Endothelial cell of umbilical vein (primary cell): Measurements from ENCODE around the gene MFAP4. TPM values are rescaled to one million over a fixed set of nuclear protein-coding genes. Genes with fewer than 3 reads are reported as not detected.

Source experiments
- BruUV-seq: library from RNA; stranded (reverse); fragments of 400-500 nt; replicated peaks from 2 replicates; lab custom pipeline; 2021; lab: Mats Ljungman, UMichigan
- CTCF ChIA-PET: fragments of 300-600, 350-600 bp; sonication (Branson Sonifier 250); formaldehyde crosslinking; loops from one replicate; lab custom pipeline; 2021; ENCODE audit warnings: antibody characterized with exemption, inconsistent platforms; lab: Charles Lee
- POLR2A ChIA-PET: fragments of 300-600, 350-600 bp; sonication (Branson Sonifier 250); formaldehyde crosslinking; loops from one replicate; lab custom pipeline; 2021; ENCODE audit warnings: antibody characterized with exemption, inconsistent platforms; lab: Charles Lee
- DNase-seq: peaks from one replicate; pipeline ENCODE4 v3.0.0-alpha.2; 2011; ENCODE audit warnings: low read depth, low spot score
- FAIRE-seq: peaks from 2 replicates; lab custom pipeline; 2011; peaks lifted over from hg19 to GRCh38; lab: Jason Lieb, UNC
- H2AFZ ChIP-seq: 2 replicates; pipeline ENCODE4 v1.6.0; 2012; ENCODE audit warnings: low read depth, low read length, control low read depth, inconsistent platforms
- H3K27ac ChIP-seq: 2 replicates; pipeline ENCODE4 v1.5.1; 2011; ENCODE audit warnings: low read depth, mild to moderate bottlenecking, control low read depth, low read length, moderate library complexity; ENCODE audit not compliant: insufficient read depth
- H3K27me3 ChIP-seq, 2 experiments: 2 replicates each; pipeline versions ENCODE4 v1.6.0 to v1.6.1; 2011; ENCODE audit warnings: low read length in 2 of 2, mixed read lengths in 1 of 2; ENCODE audit not compliant: control insufficient read depth in 2 of 2, insufficient read depth in 2 of 2
- H3K36me3 ChIP-seq, 2 experiments: 2 replicates in 1 of 2; 3 replicates in 1 of 2; pipeline ENCODE4 v1.5.1; 2011; ENCODE audit warnings: low read length in 2 of 2, mild to moderate bottlenecking in 1 of 2, moderate library complexity in 1 of 2; ENCODE audit not compliant: control insufficient read depth in 2 of 2, insufficient read depth in 2 of 2; ENCODE audit errors: extremely low read depth in 1 of 2
- H3K4me1 ChIP-seq: 3 replicates; pipeline ENCODE4 v1.5.1; 2011; ENCODE audit warnings: mild to moderate bottlenecking, low read length; ENCODE audit not compliant: control insufficient read depth, insufficient read depth; ENCODE audit errors: extremely low read depth
- H3K4me2 ChIP-seq: 2 replicates; pipeline ENCODE4 v1.6.1; 2011; ENCODE audit warnings: low read length, control low read depth, mixed read lengths; ENCODE audit not compliant: insufficient read depth
- H3K4me3 ChIP-seq, 3 experiments: fragments of 200-600 bp in 1 of 3; sonication (generic), shearing (Covaris generic) in 1 of 3; replicated peaks in 1 of 3; 2 replicates each; pipeline ENCODE4 v1.5.1; 2011 to 2016; ENCODE audit warnings: control low read depth in 3 of 3, low read length in 3 of 3, mild to moderate bottlenecking in 2 of 3, inconsistent platforms in 1 of 3, low read depth in 1 of 3, moderate library complexity in 1 of 3; ENCODE audit not compliant: insufficient read depth in 1 of 3
- H3K79me2 ChIP-seq: 2 replicates; pipeline ENCODE4 v1.6.0; 2012; ENCODE audit warnings: low read length, inconsistent platforms; ENCODE audit not compliant: control insufficient read depth, insufficient read depth
- H3K9ac ChIP-seq: replicated peaks from 2 replicates; pipeline ENCODE3; 2011; ENCODE audit warnings: low read length, control low read depth; ENCODE audit not compliant: insufficient read depth; ENCODE audit errors: extremely low read depth
- H3K9me1 ChIP-seq: replicated peaks from 3 replicates; pipeline ENCODE4 v1.6.0; 2011; ENCODE audit warnings: mild to moderate bottlenecking, low read length; ENCODE audit not compliant: control insufficient read depth, insufficient read depth; ENCODE audit errors: extremely low read depth
- H3K9me3 ChIP-seq: replicated peaks from 2 replicates; pipeline ENCODE4 v1.5.1; 2012; ENCODE audit warnings: low read length, inconsistent platforms; ENCODE audit not compliant: control insufficient read depth, insufficient read depth
- H4K20me1 ChIP-seq: replicated peaks from 2 replicates; pipeline ENCODE3; 2011; ENCODE audit warnings: mild to moderate bottlenecking, low read length; ENCODE audit not compliant: control insufficient read depth, insufficient read depth; ENCODE audit errors: extremely low read depth
- EZH2 ChIP-seq: IDR thresholded peaks from 2 replicates; pipeline ENCODE4 v1.6.1; 2012; ENCODE audit warnings: borderline replicate concordance, low read depth, mild to moderate bottlenecking, moderate library complexity, low read length, inconsistent platforms; ENCODE audit not compliant: severe bottlenecking
- FOS ChIP-seq: IDR thresholded peaks from 2 replicates; pipeline ENCODE4 v1.6.1; 2011; ENCODE audit warnings: mild to moderate bottlenecking, low read length, moderate library complexity, borderline replicate concordance; ENCODE audit not compliant: insufficient read depth
- GATA2 ChIP-seq: IDR thresholded peaks from 2 replicates; pipeline ENCODE4 v1.7.0; 2011; ENCODE audit warnings: low read depth, mild to moderate bottlenecking, moderate library complexity, mixed read lengths, low read length; ENCODE audit not compliant: insufficient read length, insufficient read depth
- JUN ChIP-seq: IDR thresholded peaks from 2 replicates; pipeline ENCODE4 v1.6.1; 2011; ENCODE audit warnings: borderline replicate concordance, low read depth; ENCODE audit not compliant: insufficient read length, insufficient read depth
- MYC ChIP-seq: IDR thresholded peaks from one replicate; pipeline ENCODE4 v1.6.1; 2011; ENCODE audit warnings: mild to moderate bottlenecking, low read depth, low read length
- POLR2A ChIP-seq: IDR thresholded peaks from 2 replicates; pipeline ENCODE4 v1.6.1; 2012; ENCODE audit warnings: low read depth, mild to moderate bottlenecking, control low read depth, low read length
- POLR2AphosphoS5 ChIP-seq: IDR thresholded peaks from 2 replicates; pipeline ENCODE4 v1.6.1; 2012; ENCODE audit warnings: low read depth, mild to moderate bottlenecking, control low read depth, low read length, moderate library complexity; ENCODE audit not compliant: insufficient read depth
- dilution Hi-C: fragments of 300-500 bp; cut with MboI; formaldehyde crosslinking; loops from one replicate; pipeline ENCODE4 v1.15.0; 2019; ENCODE audit warnings: low sequenced_read_pairs; ENCODE audit not compliant: extremely low pct_ligation_motif_present
- intact Hi-C: fragments of 100-400 bp; cut with micrococcal nuclease; formaldehyde crosslinking; loops from one replicate; pipeline ENCODE4 v1.10.0; 2022
- polyA plus RNA-seq, 4 experiments: library from polyadenylated mRNA; depleted of rRNA in 3 of 4; stranded (reverse) in 3 of 4; unstranded in 1 of 4; fragments of >200 nt; gene quantifications; 2 replicates each; pipeline versions ENCODE4 v1.2.1 to v1.2.3, GENCODE V29; 2011 to 2012; ENCODE audit warnings: missing spikeins in 1 of 4
- total RNA-seq: library from RNA; stranded (reverse); gene quantifications from 2 replicates; pipeline ENCODE4 v1.2.3, GENCODE V29; 2021
- TF ChIP-seq, protein P1 (sequence below), 2 donors: IDR thresholded peaks; 1 replicate in 1 of 2; 2 replicates in 1 of 2; pipeline ENCODE4 v1.5.1; 2011; ENCODE audit warnings: low read length in 2 of 2, mild to moderate bottlenecking in 2 of 2, moderate library complexity in 2 of 2, control low read depth in 1 of 2, inconsistent platforms in 1 of 2, low read depth in 1 of 2; ENCODE audit not compliant: insufficient read depth in 1 of 2; ENCODE audit errors: extremely low read depth in 1 of 2
- TF ChIP-seq, protein P2 (sequence below): IDR thresholded peaks from 2 replicates; pipeline ENCODE4 v1.6.1; 2011; ENCODE audit not compliant: insufficient read depth, insufficient read length

MFAP4 gene
- total and polyA plus RNA-seq, 2 donors (not counting 3 experiments of a cell fraction or from before 2014, with no cell fraction given): not detected

DNA sequence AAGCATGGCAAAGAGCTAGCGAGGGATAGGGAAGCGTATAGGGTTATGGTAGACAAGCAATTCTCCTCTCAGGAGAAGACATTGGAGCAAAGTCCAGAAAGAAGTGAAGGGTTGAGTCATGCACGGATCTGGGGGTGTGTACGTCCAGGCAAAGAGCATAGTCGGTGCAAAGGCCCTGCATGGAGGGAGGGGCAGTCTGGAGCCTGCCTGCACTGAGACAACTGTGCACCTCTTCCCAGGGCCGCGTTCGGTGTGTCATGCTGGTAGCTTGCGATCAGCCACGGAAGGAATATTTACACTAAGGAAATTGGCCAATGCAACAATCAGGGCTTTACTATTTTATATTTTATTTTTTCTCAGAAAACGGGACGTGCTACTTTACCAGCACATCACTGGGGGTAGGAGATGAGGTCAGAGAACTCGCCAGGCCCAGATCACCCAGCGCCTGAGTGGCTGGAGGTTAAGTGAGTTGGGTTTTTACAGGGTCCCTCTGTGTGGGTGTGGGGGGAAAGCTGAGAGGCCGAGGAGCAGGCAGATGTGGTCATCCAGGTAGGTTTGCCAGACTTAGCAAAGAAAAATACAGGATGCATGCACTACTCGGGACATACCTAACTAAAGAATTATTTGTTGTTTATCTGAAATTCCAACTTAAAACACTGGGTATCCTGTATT lies 17.7 kb downstream of the MFAP4 start:
- intact Hi-C loops: no loop called here
- POLR2A ChIA-PET: no interaction called here
- dilution Hi-C loops: no loop called here

More for the DNA sequence above, 17.7 kb downstream of the MFAP4 start:
- TF ChIP-seq FOS (no peak), POLR2AphosphoS5 (no peak), EZH2 (no peak), POLR2A (no peak), GATA2 (no peak), JUN (no peak), MYC (no peak)
- TF ChIP-seq, protein P1, sequence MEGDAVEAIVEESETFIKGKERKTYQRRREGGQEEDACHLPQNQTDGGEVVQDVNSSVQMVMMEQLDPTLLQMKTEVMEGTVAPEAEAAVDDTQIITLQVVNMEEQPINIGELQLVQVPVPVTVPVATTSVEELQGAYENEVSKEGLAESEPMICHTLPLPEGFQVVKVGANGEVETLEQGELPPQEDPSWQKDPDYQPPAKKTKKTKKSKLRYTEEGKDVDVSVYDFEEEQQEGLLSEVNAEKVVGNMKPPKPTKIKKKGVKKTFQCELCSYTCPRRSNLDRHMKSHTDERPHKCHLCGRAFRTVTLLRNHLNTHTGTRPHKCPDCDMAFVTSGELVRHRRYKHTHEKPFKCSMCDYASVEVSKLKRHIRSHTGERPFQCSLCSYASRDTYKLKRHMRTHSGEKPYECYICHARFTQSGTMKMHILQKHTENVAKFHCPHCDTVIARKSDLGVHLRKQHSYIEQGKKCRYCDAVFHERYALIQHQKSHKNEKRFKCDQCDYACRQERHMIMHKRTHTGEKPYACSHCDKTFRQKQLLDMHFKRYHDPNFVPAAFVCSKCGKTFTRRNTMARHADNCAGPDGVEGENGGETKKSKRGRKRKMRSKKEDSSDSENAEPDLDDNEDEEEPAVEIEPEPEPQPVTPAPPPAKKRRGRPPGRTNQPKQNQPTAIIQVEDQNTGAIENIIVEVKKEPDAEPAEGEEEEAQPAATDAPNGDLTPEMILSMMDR (IDR thresholded peaks at IDR 0.05; ENCODE audit: extremely low read depth in 1 of 2, insufficient read depth in 1 of 2, low read depth in 1 of 2, low read length in 2 of 2): no peak
- TF ChIP-seq, protein P2, sequence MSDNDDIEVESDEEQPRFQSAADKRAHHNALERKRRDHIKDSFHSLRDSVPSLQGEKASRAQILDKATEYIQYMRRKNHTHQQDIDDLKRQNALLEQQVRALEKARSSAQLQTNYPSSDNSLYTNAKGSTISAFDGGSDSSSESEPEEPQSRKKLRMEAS: no peak
- CTCF ChIA-PET: interaction anchor here (1.3 to 1.6 kb wide), 2 partner anchors 8 to 78 kb away, joined by 7 read pairs; partner anchors contain the start of gene MAPK7
- no peaks in the 10 kb centered on the region for H3K9me1 ChIP-seq
- H3K9ac ChIP-seq: no peak overlapping the region
- H3K9me3 ChIP-seq: no peaks in the 10 kb centered on the region
- H3K36me3 ChIP-seq: no peaks in the 10 kb centered on the region
- DNase-seq: no peak
- BruUV-seq: no TSS peak
- H3K4me3 ChIP-seq: no peak overlapping the region
- FAIRE-seq: no peak
- no peaks in the 10 kb centered on the region for H3K79me2 ChIP-seq
- no peak overlapping the region for H2AFZ ChIP-seq
- no peak overlapping the region for H3K4me2 ChIP-seq
- no peak overlapping the region for H3K27ac ChIP-seq
- no peaks in the 10 kb centered on the region for H4K20me1 ChIP-seq
- no peaks in the 10 kb centered on the region for H3K4me1 ChIP-seq
- H3K27me3 ChIP-seq: no peaks in the 10 kb centered on the region
